Measurements from ENCODE around the gene EGR2.
A peak's percentile ranks its signal among the peaks of the same experiment; 100 is the strongest.
"Not testable (repeated sequence)": the region's sequence is repeated elsewhere in the genome, so short reads cannot be mapped to it uniquely, and the experiment has no call there.

EGR2 gene

DNA sequence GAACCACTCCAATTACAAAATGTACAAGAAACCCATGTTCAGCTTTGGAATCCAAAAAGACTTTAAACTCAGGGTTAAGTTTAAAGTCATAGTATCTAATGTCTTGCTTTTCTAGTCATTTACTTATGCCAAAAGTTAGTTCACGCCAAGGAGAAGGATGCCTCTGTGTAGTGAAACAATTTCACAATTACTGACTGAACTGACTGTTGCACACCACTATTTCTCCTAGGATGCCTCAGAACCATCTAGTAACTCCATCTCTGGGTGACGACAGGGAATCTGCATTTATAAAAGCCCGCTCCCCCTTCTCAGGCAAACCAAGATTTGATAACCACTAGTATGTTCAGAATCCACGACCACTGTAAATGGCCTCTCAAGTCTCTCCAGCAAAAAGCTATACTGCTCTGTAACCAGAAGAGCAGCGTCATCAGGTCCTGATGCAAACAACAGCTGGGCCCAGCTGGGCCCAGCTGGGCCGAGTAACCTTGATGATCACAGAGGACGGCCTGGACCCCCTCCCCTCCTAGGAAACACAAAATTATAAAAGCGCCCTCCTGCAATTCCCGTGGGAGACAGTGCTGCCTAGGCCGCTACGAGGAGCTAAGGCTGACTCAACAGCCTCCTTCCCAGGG is 12.3 kb downstream of the EGR2 start:
- DNase-seq (ENCODE audit: insufficient read length, low spot score) (no peak), FAIRE-seq (peak; percentile 87)
- TF ChIP-seq SPI1 (IDR thresholded peaks at IDR 0.05; ENCODE audit: low read depth, low read length), result no peak
- TF ChIP-seq POLR2A (IDR thresholded peaks at IDR 0.05; ENCODE audit: low read depth, low read length), result no peak
- no peak; the same call in 1 of the 2 replicates for TF ChIP-seq TAF1 (IDR thresholded peaks at IDR 0.05; ENCODE audit: low read depth, low read length)
- no peak for TF ChIP-seq POLR2AphosphoS5 (IDR thresholded peaks at IDR 0.05; ENCODE audit: low read depth, low read length)
- no peak for TF ChIP-seq PAX5 (IDR thresholded peaks at IDR 0.05; ENCODE audit: insufficient read depth, low read length, severe bottlenecking)
- TF ChIP-seq POU2F2 (IDR thresholded peaks at IDR 0.05; ENCODE audit: low read depth, low read length), result no peak

- DNase-seq (ENCODE audit: insufficient read length, low spot score), result no peak
- TF ChIP-seq POLR2A (IDR thresholded peaks at IDR 0.05; ENCODE audit: low read depth, low read length), result no peak
- TF ChIP-seq POLR2AphosphoS5 (IDR thresholded peaks at IDR 0.05; ENCODE audit: low read depth, low read length), result no peak
- FAIRE-seq, result no peak
Observed at GRCh38 chr10:62801871-62802270, 14.3 kb downstream of the EGR2 start.

DNA sequence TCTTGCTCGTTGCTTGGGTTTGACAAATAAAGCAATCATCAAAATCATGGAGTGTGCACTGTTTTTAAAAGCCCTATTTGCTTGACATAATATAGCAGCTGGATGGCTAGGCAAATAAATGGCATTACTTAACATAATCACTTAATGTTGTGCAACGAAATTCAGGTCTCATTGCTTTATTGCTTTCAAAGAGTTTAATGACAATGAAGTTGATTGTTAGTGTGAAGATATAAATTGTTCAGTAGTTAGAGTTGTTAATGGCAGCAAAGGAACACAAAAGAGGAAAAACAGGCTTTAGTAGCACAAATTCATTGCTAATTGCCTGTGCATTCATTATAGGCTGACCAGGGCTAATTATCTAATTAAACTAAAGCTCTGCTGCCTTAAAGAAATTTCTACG is 19.3 kb downstream of the EGR2 start:
- DNase-seq (ENCODE audit: insufficient read length, low spot score), result no peak
- FAIRE-seq, result no peak
- TF ChIP-seq POU2F2 (IDR thresholded peaks at IDR 0.05; ENCODE audit: low read depth, low read length) (no peak), PAX5 (IDR thresholded peaks at IDR 0.05; ENCODE audit: insufficient read depth, low read length, severe bottlenecking) (no peak), POLR2AphosphoS5 (IDR thresholded peaks at IDR 0.05; ENCODE audit: low read depth, low read length) (no peak), TAF1 (IDR thresholded peaks at IDR 0.05; ENCODE audit: low read depth, low read length) (no peak), SPI1 (IDR thresholded peaks at IDR 0.05; ENCODE audit: low read depth, low read length) (no peak), POLR2A (IDR thresholded peaks at IDR 0.05; ENCODE audit: low read depth, low read length) (no peak)

- DNase-seq (ENCODE audit: insufficient read length, low spot score) (no peak), FAIRE-seq (no peak)
- TF ChIP-seq SPI1 (IDR thresholded peaks at IDR 0.05; ENCODE audit: low read depth, low read length), result no peak
- no peak for TF ChIP-seq PAX5 (IDR thresholded peaks at IDR 0.05; ENCODE audit: insufficient read depth, low read length, severe bottlenecking)
- TF ChIP-seq POLR2AphosphoS5 (IDR thresholded peaks at IDR 0.05; ENCODE audit: low read depth, low read length), result no peak
- no peak for TF ChIP-seq TAF1 (IDR thresholded peaks at IDR 0.05; ENCODE audit: low read depth, low read length)
- TF ChIP-seq POLR2A (IDR thresholded peaks at IDR 0.05; ENCODE audit: low read depth, low read length), result no peak
- no peak for TF ChIP-seq POU2F2 (IDR thresholded peaks at IDR 0.05; ENCODE audit: low read depth, low read length)
Observed at GRCh38 chr10:62795762-62796161, 20.4 kb downstream of the EGR2 start.

GRCh38 chr10:62795100-62795499 is 21.1 kb downstream of the EGR2 start:
- DNase-seq (ENCODE audit: insufficient read length, low spot score), result no peak
- TF ChIP-seq POLR2AphosphoS5 (IDR thresholded peaks at IDR 0.05; ENCODE audit: low read depth, low read length) (no peak), POU2F2 (IDR thresholded peaks at IDR 0.05; ENCODE audit: low read depth, low read length) (no peak)
- FAIRE-seq, result no peak

DNA sequence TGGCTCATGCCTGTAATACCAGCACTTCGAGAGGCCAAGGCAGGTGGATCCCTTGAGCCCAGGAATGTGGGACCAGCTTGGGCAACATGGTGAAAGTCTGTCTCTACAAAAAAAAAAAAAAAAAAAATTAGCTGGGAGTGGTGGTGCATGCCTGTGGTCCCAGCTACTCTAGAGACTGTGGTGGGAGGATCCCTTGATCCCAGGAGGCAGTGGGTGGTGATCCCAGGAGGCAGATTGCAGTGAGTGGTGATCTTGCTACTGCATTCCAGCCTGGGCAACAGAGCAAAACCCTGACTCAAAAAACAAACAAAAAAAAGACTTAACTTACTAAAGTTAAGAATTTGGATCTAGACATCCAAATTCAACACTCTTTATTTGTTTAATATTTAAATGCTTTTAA is 21.9 kb downstream of the EGR2 start:
- FAIRE-seq (no peak), DNase-seq (ENCODE audit: insufficient read length, low spot score) (no peak)
- TF ChIP-seq SPI1 (IDR thresholded peaks at IDR 0.05; ENCODE audit: low read depth, low read length) (no peak), POU2F2 (IDR thresholded peaks at IDR 0.05; ENCODE audit: low read depth, low read length) (no peak)

DNA sequence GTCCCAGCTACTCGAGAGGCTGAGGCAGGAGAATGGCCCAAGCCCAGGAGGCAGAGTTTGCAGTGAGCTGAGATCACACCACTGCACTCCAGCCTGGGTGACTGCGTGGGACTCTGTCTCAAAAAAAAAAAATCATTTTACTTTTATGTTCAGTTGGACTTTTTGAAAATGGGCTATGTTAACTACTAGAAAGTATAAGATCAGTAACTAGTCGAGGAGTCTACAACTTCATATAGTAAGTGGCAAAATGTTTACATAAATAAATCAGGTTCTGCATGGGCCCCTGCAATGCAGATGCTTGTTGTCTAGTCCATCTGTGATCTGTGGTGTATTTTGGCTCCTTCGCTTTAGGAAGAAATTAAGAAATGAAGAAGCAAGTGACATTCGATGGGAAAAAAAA is 23.9 kb downstream of the EGR2 start:
- TF ChIP-seq POLR2A (IDR thresholded peaks at IDR 0.05; ENCODE audit: low read depth, low read length) (no peak), SPI1 (IDR thresholded peaks at IDR 0.05; ENCODE audit: low read depth, low read length) (no peak), POU2F2 (IDR thresholded peaks at IDR 0.05; ENCODE audit: low read depth, low read length) (no peak), PAX5 (IDR thresholded peaks at IDR 0.05; ENCODE audit: insufficient read depth, low read length, severe bottlenecking) (no peak)
- FAIRE-seq (no peak), DNase-seq (ENCODE audit: insufficient read length, low spot score) (no peak)

DNA sequence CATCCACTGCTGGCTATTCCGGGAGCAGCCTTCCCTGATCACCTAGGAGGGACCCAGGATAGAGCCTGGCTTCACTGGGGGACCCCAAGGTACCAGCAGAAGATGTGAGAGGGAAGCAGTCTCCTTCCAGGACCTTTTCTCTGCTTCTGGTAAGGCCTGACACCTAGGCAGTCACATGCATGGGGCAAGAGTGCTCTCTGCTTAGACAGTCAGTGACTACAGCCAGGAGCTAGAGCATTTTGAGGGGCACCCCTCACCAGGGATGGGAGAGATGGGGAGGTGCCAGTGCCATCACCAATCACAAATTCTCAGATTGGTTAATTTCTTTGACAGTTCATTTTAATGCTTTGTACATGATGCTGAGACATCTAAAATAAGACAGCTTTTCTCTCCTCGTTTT is 25.6 kb downstream of the EGR2 start:
- DNase-seq (ENCODE audit: insufficient read length, low spot score) (no peak), FAIRE-seq (no peak)
- TF ChIP-seq POU2F2 (IDR thresholded peaks at IDR 0.05; ENCODE audit: low read depth, low read length) (no peak), SPI1 (IDR thresholded peaks at IDR 0.05; ENCODE audit: low read depth, low read length) (no peak), PAX5 (IDR thresholded peaks at IDR 0.05; ENCODE audit: insufficient read depth, low read length, severe bottlenecking) (no peak), POLR2AphosphoS5 (IDR thresholded peaks at IDR 0.05; ENCODE audit: low read depth, low read length) (no peak), TAF1 (IDR thresholded peaks at IDR 0.05; ENCODE audit: low read depth, low read length) (no peak), POLR2A (IDR thresholded peaks at IDR 0.05; ENCODE audit: low read depth, low read length) (no peak)

DNA sequence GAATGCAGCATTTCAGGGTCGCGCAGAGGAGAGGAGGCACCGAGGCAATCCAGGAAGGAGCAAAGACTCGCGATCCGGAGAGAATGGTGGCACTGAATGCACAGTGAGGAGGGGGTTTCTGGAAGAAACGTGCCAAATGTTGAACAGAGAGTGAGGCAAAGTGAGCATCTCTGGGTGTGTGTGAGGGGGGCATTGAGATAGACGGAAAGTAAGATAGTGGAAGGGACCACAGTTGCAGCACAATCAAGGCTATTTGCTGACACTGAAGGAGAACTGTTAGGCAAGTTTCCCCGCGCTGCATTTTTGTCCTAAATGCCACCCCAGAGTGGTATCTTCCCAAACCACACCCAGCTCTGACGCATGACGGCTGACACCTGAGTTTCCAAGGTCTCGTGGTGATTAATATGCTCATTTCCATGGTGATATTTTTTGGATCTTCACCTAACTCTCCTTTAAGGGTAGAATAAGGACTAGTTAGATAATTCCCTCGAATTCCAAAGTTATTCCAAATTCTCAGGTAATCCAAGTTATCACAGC is 26.1 kb downstream of the EGR2 start:
- TF ChIP-seq SPI1 (IDR thresholded peaks at IDR 0.05; ENCODE audit: low read depth, low read length), result no peak
- TF ChIP-seq POU2F2 (IDR thresholded peaks at IDR 0.05; ENCODE audit: low read depth, low read length), result no peak
- no peak for TF ChIP-seq POLR2A (IDR thresholded peaks at IDR 0.05; ENCODE audit: low read depth, low read length)
- no peak for TF ChIP-seq PAX5 (IDR thresholded peaks at IDR 0.05; ENCODE audit: insufficient read depth, low read length, severe bottlenecking)
- no peak for TF ChIP-seq TAF1 (IDR thresholded peaks at IDR 0.05; ENCODE audit: low read depth, low read length)
- TF ChIP-seq POLR2AphosphoS5 (IDR thresholded peaks at IDR 0.05; ENCODE audit: low read depth, low read length), result no peak
- DNase-seq (ENCODE audit: insufficient read length, low spot score) (no peak), FAIRE-seq (no peak)

GRCh38 chr10:62788861-62789467 is 27.2 kb downstream of the EGR2 start:
- TF ChIP-seq TAF1 (IDR thresholded peaks at IDR 0.05; ENCODE audit: low read depth, low read length) (no peak), PAX5 (IDR thresholded peaks at IDR 0.05; ENCODE audit: insufficient read depth, low read length, severe bottlenecking) (no peak), SPI1 (IDR thresholded peaks at IDR 0.05; ENCODE audit: low read depth, low read length) (no peak), POU2F2 (IDR thresholded peaks at IDR 0.05; ENCODE audit: low read depth, low read length) (no peak), POLR2AphosphoS5 (IDR thresholded peaks at IDR 0.05; ENCODE audit: low read depth, low read length) (no peak), POLR2A (IDR thresholded peaks at IDR 0.05; ENCODE audit: low read depth, low read length) (no peak)
- FAIRE-seq, result no peak
- DNase-seq (ENCODE audit: insufficient read length, low spot score), result no peak

DNA sequence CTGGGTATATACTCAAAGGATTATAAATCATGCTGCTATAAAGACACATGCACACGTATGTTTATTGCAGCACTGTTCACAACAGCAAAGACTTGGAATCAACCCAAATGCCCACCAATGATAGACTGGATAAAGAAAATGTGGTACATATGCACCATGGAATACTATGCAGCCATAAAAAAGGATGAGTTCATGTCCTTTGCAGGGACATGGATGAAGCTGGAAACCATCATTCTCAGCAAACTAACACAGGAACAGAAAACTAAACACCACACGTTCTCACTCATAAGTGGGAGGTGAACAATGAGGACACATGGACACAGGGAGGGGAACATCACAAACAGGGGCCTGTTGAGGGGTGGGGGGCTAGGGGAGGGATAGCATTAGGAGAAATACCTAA is 27.9 kb downstream of the EGR2 start:
- DNase-seq (ENCODE audit: insufficient read length, low spot score); FAIRE-seq: not testable (repeated sequence)

DNA sequence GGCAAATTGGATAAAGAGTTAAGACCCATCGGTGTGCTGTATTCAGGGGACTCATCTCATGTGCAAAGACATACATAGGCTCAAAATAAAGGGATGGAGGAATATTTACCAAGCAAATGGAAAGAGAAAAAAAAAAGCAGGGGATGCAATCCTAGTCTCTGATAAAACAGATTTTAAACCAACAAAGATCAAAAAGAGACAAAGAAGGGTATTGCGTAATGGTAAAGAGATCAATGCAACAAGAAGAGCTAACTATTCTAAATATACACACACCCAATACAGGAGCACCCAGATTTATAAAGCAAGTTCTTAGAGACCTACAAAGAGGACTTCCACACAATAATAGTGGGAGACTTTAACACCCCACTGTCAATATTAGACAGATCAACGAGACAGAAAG is 31.6 kb downstream of the EGR2 start:
- not testable (repeated sequence) for DNase-seq (ENCODE audit: insufficient read length, low spot score); FAIRE-seq

All from GM12891 (cell line).